ENCODE measurements around the gene SLC23A1.
A peak's percentile ranks its signal among the peaks of the same experiment; 100 is the strongest.

The SLC23A1 gene

GRCh38 chr5:139417214-139417613 is 34.1 kb upstream of the SLC23A1 start:
- no peak for TF ChIP-seq Cebpa-rat (IDR thresholded peaks at IDR 0.05)
- Histone ChIP-seq H3K9me3 (replicated peaks in 1 of 11) (no peaks in the 10 kb centered on the region; a peak in 1 of 22 replicates), H4K20me1 (no peaks in the 10 kb centered on the region), H3K4me1 (peaks cover 53 to 82% (median 65%) of the 10 kb centered on the region in 10 experiments), H3K9ac (0 out of 22 replicates have a peak overlapping the region, but pooled peaks of 3 of the 11 experiments have one; percentile 5 to 14 (median 9)), H3K36me3 (peaks cover 0 to 50% (median 16%) of the 10 kb centered on the region in 11 experiments; a peak in 16 of 22 replicates), H3K4me3 (no peak overlapping the region), H3K4me2 (peak overlapping the region; percentile 27 to 86 (median 69); a peak in 21 of 22 replicates), H3K27ac (peak overlapping the region in 4 of 11 experiments; percentile 28 to 52 (median 37); a peak in 5 of 22 replicates), H3K27me3 (no peaks in the 10 kb centered on the region)

- H3K9ac ChIP-seq, result peak overlapping the region in 2 of 11 experiments; percentile 4 to 9; a peak in 1 of 22 replicates
- no peak overlapping the region for H3K4me3 ChIP-seq
- no peaks in the 10 kb centered on the region; a peak in 1 of 22 replicates for H3K9me3 ChIP-seq (replicated peaks in 1 of 11)
- H3K36me3 ChIP-seq, result peaks cover 0 to 50% (median 16%) of the 10 kb centered on the region in 11 experiments; a peak in 16 of 22 replicates
- H3K4me1 ChIP-seq, result peaks cover 53 to 80% (median 66%) of the 10 kb centered on the region in 10 experiments
- peak overlapping the region; percentile 27 to 86 (median 69) for H3K4me2 ChIP-seq
- TF ChIP-seq Cebpa-rat (IDR thresholded peaks at IDR 0.05), result no peak
- H3K27me3 ChIP-seq, result no peaks in the 10 kb centered on the region
- peak overlapping the region in 7 of 11 experiments; percentile 28 to 62 (median 45); a peak in 14 of 22 replicates for H3K27ac ChIP-seq
- H4K20me1 ChIP-seq, result no peaks in the 10 kb centered on the region
Observed at GRCh38 chr5:139416651-139417050, 33.6 kb upstream of the SLC23A1 start.

GRCh38 chr5:139415869-139416268 is 32.8 kb upstream of the SLC23A1 start:
- H3K4me2 ChIP-seq, result peak overlapping the region; percentile 27 to 86 (median 69); a peak in 21 of 22 replicates
- peak overlapping the region in 8 of 11 experiments; percentile 13 to 62 (median 34); a peak in 11 of 22 replicates for H3K27ac ChIP-seq
- no peak for TF ChIP-seq Cebpa-rat (IDR thresholded peaks at IDR 0.05)
- peaks cover 0 to 42% (median 15%) of the 10 kb centered on the region in 11 experiments; a peak in 16 of 22 replicates for H3K36me3 ChIP-seq
- H3K27me3 ChIP-seq, result no peaks in the 10 kb centered on the region
- peak overlapping the region in 3 of 11 experiments; percentile 4 to 36 (median 36); a peak in 5 of 22 replicates for H3K9ac ChIP-seq
- no peaks in the 10 kb centered on the region; a peak in 1 of 22 replicates for H3K9me3 ChIP-seq (replicated peaks in 1 of 11)
- peaks cover 53 to 82% (median 66%) of the 10 kb centered on the region in 10 experiments for H3K4me1 ChIP-seq
- H3K4me3 ChIP-seq, result no peak overlapping the region
- no peaks in the 10 kb centered on the region for H4K20me1 ChIP-seq

- no peak for TF ChIP-seq Cebpa-rat (IDR thresholded peaks at IDR 0.05)
- H3K9ac ChIP-seq, result peak overlapping the region in 3 of 11 experiments; percentile 18 to 36 (median 36); a peak in 5 of 22 replicates
- H3K4me2 ChIP-seq, result peak overlapping the region; percentile 27 to 86 (median 69); a peak in 21 of 22 replicates
- peaks cover 53 to 80% (median 66%) of the 10 kb centered on the region in 10 experiments for H3K4me1 ChIP-seq
- H3K36me3 ChIP-seq, result peaks cover 0 to 39% (median 12%) of the 10 kb centered on the region in 11 experiments; a peak in 12 of 22 replicates
- H3K27ac ChIP-seq, result peak overlapping the region in 8 of 11 experiments; percentile 11 to 62 (median 34); a peak in 11 of 22 replicates
- no peaks in the 10 kb centered on the region for H4K20me1 ChIP-seq
- H3K9me3 ChIP-seq (replicated peaks in 1 of 11), result no peaks in the 10 kb centered on the region; a peak in 1 of 22 replicates
- H3K27me3 ChIP-seq, result no peaks in the 10 kb centered on the region
- H3K4me3 ChIP-seq, result no peak overlapping the region
Observed at GRCh38 chr5:139415221-139415861, 32.2 kb upstream of the SLC23A1 start.

GRCh38 chr5:139414581-139415130 is 31.6 kb upstream of the SLC23A1 start:
- Histone ChIP-seq H3K4me2 (peak overlapping the region in 10 of 11 experiments; percentile 35 to 86 (median 72); a peak in 20 of 22 replicates), H3K36me3 (peaks cover 0 to 35% (median 11%) of the 10 kb centered on the region in 11 experiments; a peak in 12 of 22 replicates), H3K27me3 (no peaks in the 10 kb centered on the region), H3K9ac (peak overlapping the region in 4 of 11 experiments; percentile 2 to 37 (median 26); a peak in 2 of 22 replicates), H3K9me3 (replicated peaks in 1 of 11) (no peaks in the 10 kb centered on the region; a peak in 1 of 22 replicates), H3K4me1 (peaks cover 53 to 76% (median 61%) of the 10 kb centered on the region in 10 experiments), H3K27ac (peak overlapping the region in 7 of 11 experiments; percentile 5 to 62 (median 36); a peak in 10 of 22 replicates), H4K20me1 (no peaks in the 10 kb centered on the region), H3K4me3 (no peak overlapping the region)
- no peak for TF ChIP-seq Cebpa-rat (IDR thresholded peaks at IDR 0.05)

GRCh38 chr5:139413963-139414362 is 30.9 kb upstream of the SLC23A1 start:
- peak overlapping the region in 8 of 11 experiments; percentile 66 to 86 (median 76); a peak in 11 of 22 replicates for H3K4me2 ChIP-seq
- peaks cover 0 to 30% (median 8%) of the 10 kb centered on the region in 11 experiments; a peak in 11 of 22 replicates for H3K36me3 ChIP-seq
- H3K9me3 ChIP-seq (replicated peaks in 1 of 11), result no peaks in the 10 kb centered on the region; a peak in 1 of 22 replicates
- peak overlapping the region in 2 of 11 experiments; percentile 36 to 52; a peak in 3 of 22 replicates for H3K27ac ChIP-seq
- no peaks in the 10 kb centered on the region for H3K27me3 ChIP-seq
- TF ChIP-seq Cebpa-rat (IDR thresholded peaks at IDR 0.05), result no peak
- H3K4me3 ChIP-seq, result no peak overlapping the region
- H3K9ac ChIP-seq, result no peak overlapping the region
- peaks cover 46 to 75% (median 54%) of the 10 kb centered on the region in 10 experiments for H3K4me1 ChIP-seq
- H4K20me1 ChIP-seq, result no peaks in the 10 kb centered on the region

- Histone ChIP-seq H3K36me3 (peaks cover 0 to 22% (median 8%) of the 10 kb centered on the region in 11 experiments; a peak in 11 of 22 replicates), H3K9ac (no peak overlapping the region), H3K9me3 (replicated peaks in 1 of 11) (no peaks in the 10 kb centered on the region; a peak in 1 of 22 replicates), H3K4me3 (no peak overlapping the region), H3K27ac (no peak overlapping the region), H4K20me1 (no peaks in the 10 kb centered on the region), H3K4me1 (peaks cover 37 to 75% (median 51%) of the 10 kb centered on the region in 10 experiments), H3K27me3 (no peaks in the 10 kb centered on the region), H3K4me2 (no peak overlapping the region; a peak in 1 of 22 replicates)
- no peak for TF ChIP-seq Cebpa-rat (IDR thresholded peaks at IDR 0.05)
Observed at GRCh38 chr5:139413153-139413552, 30.1 kb upstream of the SLC23A1 start.

- Histone ChIP-seq H3K4me2 (no peak overlapping the region), H3K27ac (no peak overlapping the region), H3K9me3 (replicated peaks in 1 of 11) (no peaks in the 10 kb centered on the region), H3K36me3 (peaks cover 0 to 19% (median 7%) of the 10 kb centered on the region in 11 experiments; a peak in 6 of 22 replicates), H3K27me3 (no peaks in the 10 kb centered on the region), H3K9ac (no peak overlapping the region), H3K4me1 (peaks cover 23 to 74% (median 42%) of the 10 kb centered on the region in 10 experiments), H3K4me3 (no peak overlapping the region), H4K20me1 (no peaks in the 10 kb centered on the region)
- no peak for TF ChIP-seq Cebpa-rat (IDR thresholded peaks at IDR 0.05)
Observed at GRCh38 chr5:139410993-139411828, 28.1 kb upstream of the SLC23A1 start.
